ENCODE data around the gene GJA9. TPM values are rescaled to one million over a fixed set of nuclear protein-coding genes. Genes with fewer than 3 reads are reported as not detected.

GJA9 gene
- total RNA-seq, 1 donor from 2014 or later, result not detected

DNA sequence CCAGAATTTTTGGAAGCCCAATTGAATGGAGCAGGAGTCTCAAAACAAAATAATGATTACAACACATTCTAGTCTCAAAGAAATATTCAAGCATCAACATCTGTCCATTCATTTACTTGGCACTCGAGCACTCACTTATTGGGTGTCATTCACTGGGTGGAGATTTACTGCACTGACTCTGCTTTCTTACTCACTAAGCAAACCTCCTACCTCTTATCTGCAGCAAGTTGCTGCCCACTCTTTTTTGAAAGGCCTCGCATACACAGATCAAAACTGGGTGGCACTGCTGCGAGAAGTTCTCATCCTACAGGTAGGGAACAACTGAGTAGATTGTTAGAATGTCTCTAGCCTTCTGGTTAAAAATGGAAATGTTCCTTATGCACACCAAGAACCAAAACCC, 42.2 kb upstream of the GJA9 start:
- no peak for DNase-seq (ENCODE audit: extremely low spot score in 2 of 2)
- no peak overlapping the region for H3K4me3 ChIP-seq
- no peaks in the 10 kb centered on the region for H3K27me3 ChIP-seq
- H3K4me1 ChIP-seq, result no peaks in the 10 kb centered on the region
- H3K27ac ChIP-seq, result no peak overlapping the region
- no peaks in the 10 kb centered on the region for H3K36me3 ChIP-seq
- TF ChIP-seq POLR2AphosphoS5 (IDR thresholded peaks at IDR 0.05; ENCODE audit: insufficient read depth in 1 of 2, low read depth in 1 of 2) (no peak), POLR2A (IDR thresholded peaks at IDR 0.05) (no peak)
- TF ChIP-seq, protein P1, sequence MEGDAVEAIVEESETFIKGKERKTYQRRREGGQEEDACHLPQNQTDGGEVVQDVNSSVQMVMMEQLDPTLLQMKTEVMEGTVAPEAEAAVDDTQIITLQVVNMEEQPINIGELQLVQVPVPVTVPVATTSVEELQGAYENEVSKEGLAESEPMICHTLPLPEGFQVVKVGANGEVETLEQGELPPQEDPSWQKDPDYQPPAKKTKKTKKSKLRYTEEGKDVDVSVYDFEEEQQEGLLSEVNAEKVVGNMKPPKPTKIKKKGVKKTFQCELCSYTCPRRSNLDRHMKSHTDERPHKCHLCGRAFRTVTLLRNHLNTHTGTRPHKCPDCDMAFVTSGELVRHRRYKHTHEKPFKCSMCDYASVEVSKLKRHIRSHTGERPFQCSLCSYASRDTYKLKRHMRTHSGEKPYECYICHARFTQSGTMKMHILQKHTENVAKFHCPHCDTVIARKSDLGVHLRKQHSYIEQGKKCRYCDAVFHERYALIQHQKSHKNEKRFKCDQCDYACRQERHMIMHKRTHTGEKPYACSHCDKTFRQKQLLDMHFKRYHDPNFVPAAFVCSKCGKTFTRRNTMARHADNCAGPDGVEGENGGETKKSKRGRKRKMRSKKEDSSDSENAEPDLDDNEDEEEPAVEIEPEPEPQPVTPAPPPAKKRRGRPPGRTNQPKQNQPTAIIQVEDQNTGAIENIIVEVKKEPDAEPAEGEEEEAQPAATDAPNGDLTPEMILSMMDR (IDR thresholded peaks at IDR 0.05), result no peak
- H3K9me3 ChIP-seq, result no peaks in the 10 kb centered on the region
- intact Hi-C loops (cut with DNase I), result no loop called here

DNA sequence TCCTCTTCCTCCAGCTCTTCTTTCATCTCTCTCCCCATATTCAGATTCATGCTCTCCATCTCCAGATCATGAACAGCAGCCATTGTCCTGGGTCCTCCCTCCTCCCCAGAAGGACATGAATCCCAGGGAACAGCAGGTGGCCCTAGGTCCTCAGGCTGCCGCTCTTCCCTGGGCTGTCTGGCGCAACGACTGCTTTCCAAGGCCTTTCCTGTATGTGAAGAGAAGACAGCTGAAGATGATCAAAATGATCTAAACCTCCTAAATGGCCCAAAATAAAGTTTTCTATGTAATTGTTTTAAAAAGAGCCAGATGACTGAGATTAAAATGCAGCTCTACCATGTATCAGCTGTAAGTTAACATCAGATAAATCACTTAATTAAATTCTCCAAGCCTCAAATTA, 37.7 kb upstream of the GJA9 start:
- Histone ChIP-seq H3K36me3 (no peaks in the 10 kb centered on the region), H3K4me1 (no peaks in the 10 kb centered on the region), H3K9me3 (no peaks in the 10 kb centered on the region), H3K27me3 (no peaks in the 10 kb centered on the region), H3K27ac (no peak overlapping the region), H3K4me3 (no peak overlapping the region)
- no peak for TF ChIP-seq POLR2AphosphoS5 (IDR thresholded peaks at IDR 0.05; ENCODE audit: insufficient read depth in 1 of 2, low read depth in 1 of 2)
- TF ChIP-seq, protein P1 (IDR thresholded peaks at IDR 0.05), result no peak
- TF ChIP-seq POLR2A (IDR thresholded peaks at IDR 0.05), result no peak
- intact Hi-C loops (cut with DNase I), result no loop called here
- DNase-seq (ENCODE audit: extremely low spot score in 2 of 2), result no peak

DNA sequence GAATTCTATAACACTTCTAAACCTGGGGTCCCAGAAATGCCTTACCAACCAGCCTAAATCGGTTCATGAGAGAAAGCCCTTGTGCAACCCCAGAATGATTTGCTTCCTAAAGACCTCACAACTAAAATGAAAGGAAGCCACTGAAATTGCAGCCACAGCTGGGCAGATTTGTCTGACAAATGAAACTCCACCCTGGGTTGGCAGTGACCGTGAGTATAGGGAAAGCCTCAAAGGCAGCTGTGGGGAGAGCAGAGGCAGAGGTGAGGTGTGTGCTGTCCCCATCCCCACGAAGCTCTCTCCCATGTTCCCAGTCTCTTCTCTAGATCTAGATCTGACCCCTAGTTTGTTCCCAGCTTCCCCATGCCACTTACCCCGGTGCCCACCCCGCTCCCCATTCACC, 37.2 kb upstream of the GJA9 start:
- H3K4me1 ChIP-seq, result no peaks in the 10 kb centered on the region
- no peak for DNase-seq (ENCODE audit: extremely low spot score in 2 of 2)
- H3K27ac ChIP-seq, result no peak overlapping the region
- TF ChIP-seq POLR2AphosphoS5 (IDR thresholded peaks at IDR 0.05; ENCODE audit: insufficient read depth in 1 of 2, low read depth in 1 of 2) (no peak), POLR2A (IDR thresholded peaks at IDR 0.05) (no peak)
- TF ChIP-seq, protein P1 (IDR thresholded peaks at IDR 0.05), result no peak
- intact Hi-C loops (cut with DNase I), result no loop called here
- H3K36me3 ChIP-seq, result no peaks in the 10 kb centered on the region
- no peak overlapping the region for H3K4me3 ChIP-seq
- no peaks in the 10 kb centered on the region for H3K27me3 ChIP-seq
- H3K9me3 ChIP-seq, result no peaks in the 10 kb centered on the region

DNA sequence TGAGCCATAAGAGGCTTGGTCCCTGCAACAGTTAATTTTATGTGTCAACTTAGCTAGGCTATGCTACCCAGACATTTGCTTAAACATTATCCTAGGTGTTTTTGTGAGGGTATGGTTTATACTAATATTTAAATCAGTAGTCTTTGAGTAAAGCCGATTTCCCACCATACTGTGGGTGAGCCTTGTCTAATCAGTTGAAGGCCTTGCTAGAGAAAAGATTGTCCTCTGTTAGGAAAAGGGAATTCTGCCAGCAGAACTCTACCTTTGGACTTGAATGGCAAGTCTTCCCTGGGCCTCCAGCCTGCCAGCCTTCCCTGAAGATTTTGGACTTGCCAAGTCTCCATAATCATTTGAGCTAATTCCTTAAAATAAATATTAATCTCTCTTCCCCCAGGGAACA, 36.4 kb upstream of the GJA9 start:
- no peak for DNase-seq (ENCODE audit: extremely low spot score in 2 of 2)
- Histone ChIP-seq H3K4me3 (no peak overlapping the region), H3K9me3 (no peaks in the 10 kb centered on the region), H3K27ac (no peak overlapping the region), H3K36me3 (no peaks in the 10 kb centered on the region), H3K4me1 (no peaks in the 10 kb centered on the region), H3K27me3 (no peaks in the 10 kb centered on the region)
- intact Hi-C loops (cut with DNase I), result no loop called here
- no peak for TF ChIP-seq POLR2A (IDR thresholded peaks at IDR 0.05)
- TF ChIP-seq, protein P1 (IDR thresholded peaks at IDR 0.05), result no peak
- no peak for TF ChIP-seq POLR2AphosphoS5 (IDR thresholded peaks at IDR 0.05; ENCODE audit: insufficient read depth in 1 of 2, low read depth in 1 of 2)

DNA sequence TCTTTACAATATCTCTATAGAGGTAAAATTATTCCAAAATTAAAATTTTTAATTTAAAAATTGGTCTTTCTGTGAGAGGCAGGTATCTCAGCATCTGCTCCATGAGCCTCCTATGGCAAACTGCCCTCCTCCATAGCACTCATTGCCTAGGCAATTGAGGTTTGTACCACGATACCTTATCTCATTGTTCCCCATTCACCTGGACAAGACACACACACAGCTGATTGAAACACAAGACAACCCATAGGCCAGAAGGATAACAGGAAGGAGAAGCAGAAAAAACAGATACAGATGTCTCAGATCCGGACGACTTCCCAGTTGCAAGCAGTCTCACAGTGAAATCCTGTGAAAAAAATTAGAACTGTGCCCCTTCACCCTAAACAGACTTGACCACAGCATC, 36.0 kb upstream of the GJA9 start:
- no peak for DNase-seq (ENCODE audit: extremely low spot score in 2 of 2)
- TF ChIP-seq, protein P1 (IDR thresholded peaks at IDR 0.05), result no peak
- no peak for TF ChIP-seq POLR2AphosphoS5 (IDR thresholded peaks at IDR 0.05; ENCODE audit: insufficient read depth in 1 of 2, low read depth in 1 of 2)
- no peak for TF ChIP-seq POLR2A (IDR thresholded peaks at IDR 0.05)
- Histone ChIP-seq H3K36me3 (no peaks in the 10 kb centered on the region), H3K9me3 (no peaks in the 10 kb centered on the region), H3K4me1 (no peaks in the 10 kb centered on the region), H3K4me3 (no peak overlapping the region), H3K27ac (no peak overlapping the region), H3K27me3 (no peaks in the 10 kb centered on the region)
- intact Hi-C loops (cut with DNase I), result no loop called here
